Upper lobe of left lung (tissue), 6 donors: ENCODE results near the gene FOXO3. TPM values are rescaled to one million over a fixed set of nuclear protein-coding genes. Genes with fewer than 3 reads are reported as not detected.

Experiments used
- ATAC-seq, 2 donors: fragments of 200-7000 bp; cut with Tn5 transposase; one replicate each; pipeline ENCODE4 v1.9.1; 2022; ENCODE audit warnings: mild to moderate bottlenecking in 2 of 2, moderate library complexity in 2 of 2; ENCODE audit not compliant: low FRiP score in 2 of 2
- DNase-seq, 2 donors: peaks; one replicate each; pipeline ENCODE4 v3.0.0-alpha.2; 2019 to 2020
- H3K27ac ChIP-seq, 4 donors: fragments of 200-600 bp; sonication (generic); one replicate each; pipeline ENCODE4 v1.5.1; 2016 to 2019
- H3K27me3 ChIP-seq, 4 donors: fragments of 200-600 bp; sonication (generic); one replicate each; pipeline ENCODE4 v1.5.1; 2017 to 2019
- H3K36me3 ChIP-seq, 4 donors: fragments of 200-600 bp; sonication (generic); one replicate each; pipeline ENCODE4 v1.5.1; 2016 to 2019
- H3K4me1 ChIP-seq, 4 donors: fragments of 200-600 bp; sonication (generic); one replicate each; pipeline ENCODE4 v1.5.1; 2018 to 2019
- H3K4me3 ChIP-seq, 4 donors: fragments of 200-600 bp; sonication (generic); one replicate each; pipeline ENCODE4 v1.5.1; 2017 to 2019; ENCODE audit warnings: mild to moderate bottlenecking in 2 of 4, moderate library complexity in 1 of 4
- H3K9me3 ChIP-seq, 4 donors: fragments of 200-600 bp; sonication (generic); one replicate each; pipeline ENCODE4 v1.5.1; 2018 to 2019
- CTCF ChIP-seq, 6 experiments: fragments of 450-650 bp in 4 of 6; fragments of 200-600 bp in 2 of 6; sonication (generic) in 2 of 6; IDR thresholded peaks; one replicate each; pipeline ENCODE4 v1.5.1; 2016 to 2019; ENCODE audit warnings: antibody characterized with exemption in 6 of 6
- EP300 ChIP-seq, 4 donors: sonication (generic); formaldehyde crosslinking; IDR thresholded peaks; one replicate each; pipeline ENCODE4 v1.5.1; 2017; ENCODE audit warnings: antibody characterized with exemption in 4 of 4, control low read depth in 2 of 4
- POLR2A ChIP-seq, 4 donors: fragments of 450-650 bp; IDR thresholded peaks; one replicate each; pipeline ENCODE4 v1.5.1; 2016 to 2017; ENCODE audit warnings: antibody characterized with exemption in 4 of 4, mild to moderate bottlenecking in 2 of 4
- POLR2AphosphoS5 ChIP-seq, 2 donors: sonication (generic); formaldehyde crosslinking; IDR thresholded peaks; one replicate each; pipeline ENCODE4 v1.5.1; 2017; ENCODE audit warnings: antibody characterized with exemption in 2 of 2
- WGBS, 2 donors: methylation state at CpG; one replicate each; pipeline ENCODE4 v1.1.5; 2017 to 2018; 5-methylcytosine and 5-hydroxymethylcytosine counted together
- total RNA-seq, 6 donors: library from RNA; depleted of rRNA in 4 of 6; stranded (reverse); fragments of >200 nt in 4 of 6; gene quantifications; one replicate each; pipeline versions ENCODE4 v1.1.0 to v1.2.1, GENCODE V29; 2016 to 2021
- donor health status: DM: no; HTN: no; CAD: no; lungs with moderate emphysema.
- donor health status: DM: no; HTN: yes; CAD: no; lungs with severe emphysema.

FOXO3 gene
- total RNA-seq, 6 donors from 2014 or later = 52.6 to 101 (median 71.9) TPM

GRCh38 chr6:108637963-108638362 lies 77.2 kb downstream of the FOXO3 start:
- Histone ChIP-seq H3K27ac (no peak overlapping the region), H3K9me3 (no peaks in the 10 kb centered on the region), H3K36me3 (no peaks in the 10 kb centered on the region), H3K27me3 (no peaks in the 10 kb centered on the region), H3K4me1 (peaks cover 26 to 41% (median 38%) of the 10 kb centered on the region in 4 donors), H3K4me3 (no peak overlapping the region)
- TF ChIP-seq CTCF (IDR thresholded peaks at IDR 0.05) (no peak), POLR2A (IDR thresholded peaks at IDR 0.05) (no peak), POLR2AphosphoS5 (IDR thresholded peaks at IDR 0.05) (no peak), EP300 (IDR thresholded peaks at IDR 0.05) (no peak)
- WGBS, 2 donors = 93 to 98% methylated on average over 1 of the region's 1 CpG
- no peak for ATAC-seq
- DNase-seq = no peak

DNA sequence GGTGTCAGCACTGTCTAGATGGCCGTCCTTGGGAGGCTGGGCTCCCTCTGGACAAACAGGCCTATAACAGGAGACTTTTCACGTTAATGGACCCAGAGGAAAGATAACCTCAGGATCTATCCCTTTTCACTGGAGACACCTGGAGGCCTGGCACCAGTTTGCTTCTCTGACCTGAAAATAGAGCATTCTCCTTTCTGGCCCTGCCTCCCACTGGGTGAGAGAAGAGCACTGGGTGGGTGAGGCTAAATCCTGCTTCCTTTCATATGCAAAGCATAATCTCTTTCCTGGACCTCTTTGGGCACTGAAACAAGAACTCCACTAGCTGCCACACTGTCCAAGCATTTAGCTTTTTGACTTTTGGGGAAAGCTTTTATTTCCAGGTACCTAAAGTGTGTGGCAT lies 78.3 kb downstream of the FOXO3 start:
- Histone ChIP-seq H3K4me1 (peaks cover 34 to 42% (median 39%) of the 10 kb centered on the region in 4 donors), H3K27ac (peak overlapping the region in 1 of 4 donors; percentile 17), H3K9me3 (no peaks in the 10 kb centered on the region), H3K36me3 (no peaks in the 10 kb centered on the region), H3K27me3 (no peaks in the 10 kb centered on the region), H3K4me3 (no peak overlapping the region)
- WGBS, 2 donors = 92% methylated on average over 2 of the region's 2 CpGs
- ATAC-seq (no peak), DNase-seq (no peak)
- TF ChIP-seq CTCF (IDR thresholded peaks at IDR 0.05) = no peak
- TF ChIP-seq POLR2AphosphoS5 (IDR thresholded peaks at IDR 0.05) = no peak
- no peak for TF ChIP-seq POLR2A (IDR thresholded peaks at IDR 0.05)
- no peak for TF ChIP-seq EP300 (IDR thresholded peaks at IDR 0.05)

- 75 to 81% methylated on average over 2 of the region's 2 CpGs for WGBS, 2 donors
- no peak for ATAC-seq
- no peak for TF ChIP-seq CTCF (IDR thresholded peaks at IDR 0.05)
- no peak for TF ChIP-seq POLR2AphosphoS5 (IDR thresholded peaks at IDR 0.05)
- TF ChIP-seq EP300 (IDR thresholded peaks at IDR 0.05) = no peak
- TF ChIP-seq POLR2A (IDR thresholded peaks at IDR 0.05) = no peak
- DNase-seq = no peak
- Histone ChIP-seq H3K9me3 (no peaks in the 10 kb centered on the region), H3K36me3 (no peaks in the 10 kb centered on the region), H3K4me1 (peaks cover 33 to 39% (median 37%) of the 10 kb centered on the region in 4 donors), H3K27me3 (no peaks in the 10 kb centered on the region), H3K4me3 (no peak overlapping the region), H3K27ac (no peak overlapping the region)
Observed at GRCh38 chr6:108640104-108640503, 79.4 kb downstream of the FOXO3 start.

DNA sequence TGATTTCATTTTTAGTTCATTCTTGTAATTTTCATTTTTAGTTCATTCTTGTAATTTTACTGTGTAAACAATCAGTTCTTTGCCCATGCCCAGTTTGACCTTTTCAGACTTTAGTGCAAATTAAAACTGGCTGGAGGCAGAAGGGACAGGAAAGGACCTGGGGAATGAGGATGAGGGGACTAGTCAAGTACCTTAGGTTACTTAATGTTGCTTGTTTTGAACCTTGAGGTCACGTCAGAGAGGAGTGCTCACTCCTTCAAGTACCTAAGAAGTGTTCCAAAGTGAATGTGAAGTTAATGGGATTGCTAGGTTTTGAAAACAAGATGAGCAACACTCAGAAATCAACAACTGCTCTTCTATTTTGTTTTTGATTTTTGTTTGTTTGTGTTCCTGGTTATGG lies 82.5 kb downstream of the FOXO3 start:
- Histone ChIP-seq H3K36me3 (peaks cover 0 to 1% (median 0%) of the 10 kb centered on the region in 4 donors), H3K27ac (peak overlapping the region in 1 of 4 donors; percentile 41), H3K9me3 (no peaks in the 10 kb centered on the region), H3K4me3 (no peak overlapping the region), H3K4me1 (peaks cover 18 to 31% (median 28%) of the 10 kb centered on the region in 4 donors), H3K27me3 (no peaks in the 10 kb centered on the region)
- TF ChIP-seq POLR2AphosphoS5 (IDR thresholded peaks at IDR 0.05) = no peak
- no peak for TF ChIP-seq CTCF (IDR thresholded peaks at IDR 0.05)
- no peak for TF ChIP-seq POLR2A (IDR thresholded peaks at IDR 0.05)
- TF ChIP-seq EP300 (IDR thresholded peaks at IDR 0.05) = peak in 1 of 4 donors; percentile 67
- ATAC-seq = peak; percentile 32 to 72
- DNase-seq = no peak
- 67 to 87% methylated on average over 1 of the region's 1 CpG for WGBS, 2 donors

GRCh38 chr6:108644252-108644651 lies 83.5 kb downstream of the FOXO3 start:
- no peaks in the 10 kb centered on the region for H3K27me3 ChIP-seq
- H3K4me1 ChIP-seq = peaks cover 18 to 33% (median 30%) of the 10 kb centered on the region in 4 donors
- no peak for TF ChIP-seq POLR2AphosphoS5 (IDR thresholded peaks at IDR 0.05)
- no peak for TF ChIP-seq EP300 (IDR thresholded peaks at IDR 0.05)
- TF ChIP-seq POLR2A (IDR thresholded peaks at IDR 0.05) = no peak
- TF ChIP-seq CTCF (IDR thresholded peaks at IDR 0.05) = no peak
- peaks cover 0 to 4% (median 0%) of the 10 kb centered on the region in 4 donors for H3K36me3 ChIP-seq
- H3K9me3 ChIP-seq = no peaks in the 10 kb centered on the region
- H3K4me3 ChIP-seq = no peak overlapping the region
- no peak overlapping the region for H3K27ac ChIP-seq
- 91 to 92% methylated on average over 4 of the region's 4 CpGs for WGBS, 2 donors
- ATAC-seq = peak in 1 of 2 donors; percentile 14
- DNase-seq = no peak
